ENCODE measurements around the gene DBN1. TPM values are rescaled to one million over a fixed set of nuclear protein-coding genes. Genes with fewer than 3 reads are reported as not detected.

Gene DBN1
- total and polyA plus RNA-seq, 2 of the 8 experiments (the other 6 are each of a cell fraction or from before 2014, with no cell fraction given), result 168 to 333 TPM

GRCh38 chr5:177496070-177496726 is 22.8 kb upstream of the DBN1 start (continued):
- no peak for TF ChIP-seq EP300 (IDR thresholded peaks at IDR 0.05; ENCODE audit: borderline replicate concordance in 1 of 2, low read depth in 2 of 2, low read length in 2 of 2)
